Keratinocyte (primary cell): ENCODE measurements around the gene ZNF841. TPM values are rescaled to one million over a fixed set of nuclear protein-coding genes. Genes with fewer than 3 reads are reported as not detected.

ENCODE experiments used
- DNase-seq: peaks from one replicate; pipeline ENCODE4 v3.0.0-alpha.2; 2011; ENCODE audit warnings: low read depth, missing footprints, low spot score
- FAIRE-seq: peaks from 2 replicates; lab custom pipeline; 2011; peaks lifted over from hg19 to GRCh38; lab: Jason Lieb, UNC
- H2AFZ ChIP-seq: 2 replicates; pipeline ENCODE4 v1.6.0; 2012; ENCODE audit warnings: low read length, control low read depth, inconsistent platforms; ENCODE audit not compliant: control insufficient read depth
- H3K27ac ChIP-seq: 2 replicates; pipeline ENCODE4 v1.5.1; 2011; ENCODE audit warnings: low read length; ENCODE audit not compliant: control insufficient read depth, insufficient read depth
- H3K27me3 ChIP-seq: 3 replicates; pipeline ENCODE4 v1.6.0; 2011; ENCODE audit warnings: low read length; ENCODE audit not compliant: control insufficient read depth, insufficient read depth; ENCODE audit errors: extremely low read depth
- H3K36me3 ChIP-seq, 2 experiments: 2 replicates in 1 of 2; 3 replicates in 1 of 2; pipeline ENCODE4 v1.5.1; 2011; ENCODE audit warnings: low read length in 2 of 2, mild to moderate bottlenecking in 1 of 2; ENCODE audit not compliant: control insufficient read depth in 2 of 2, insufficient read depth in 2 of 2; ENCODE audit errors: extremely low read depth in 1 of 2
- H3K4me1 ChIP-seq: 3 replicates; pipeline ENCODE4 v1.5.1; 2011; ENCODE audit warnings: low read length; ENCODE audit not compliant: control insufficient read depth, insufficient read depth; ENCODE audit errors: extremely low read depth
- H3K4me2 ChIP-seq: 3 replicates; pipeline ENCODE4 v1.6.0; 2011; ENCODE audit warnings: low read depth, low read length; ENCODE audit not compliant: control insufficient read depth, insufficient read depth; ENCODE audit errors: extremely low read depth
- H3K4me3 ChIP-seq, 3 experiments: fragments of 200-600 bp in 1 of 3; sonication (generic) in 1 of 3; 2 replicates in 2 of 3; 3 replicates in 1 of 3; pipeline ENCODE4 v1.5.1; 2011 to 2016; ENCODE audit warnings: low read length in 3 of 3, mild to moderate bottlenecking in 3 of 3, control low read depth in 2 of 3, inconsistent platforms in 1 of 3, low read depth in 1 of 3, mixed read lengths in 1 of 3, mixed run types in 1 of 3, moderate library complexity in 1 of 3; ENCODE audit not compliant: control insufficient read depth in 2 of 3, insufficient read depth in 2 of 3; ENCODE audit errors: extremely low read depth in 1 of 3
- H3K79me2 ChIP-seq: 2 replicates; pipeline ENCODE4 v1.6.0; 2012; ENCODE audit warnings: low read length; ENCODE audit not compliant: control insufficient read depth, insufficient read depth
- H3K9ac ChIP-seq: 3 replicates; pipeline ENCODE4 v1.6.0; 2011; ENCODE audit warnings: low read length; ENCODE audit not compliant: control insufficient read depth, insufficient read depth; ENCODE audit errors: extremely low read depth
- H3K9me1 ChIP-seq: 3 replicates; pipeline ENCODE4 v1.6.0; 2011; ENCODE audit warnings: low read length; ENCODE audit not compliant: control insufficient read depth, insufficient read depth; ENCODE audit errors: extremely low read depth
- H3K9me3 ChIP-seq: 2 replicates; pipeline ENCODE4 v1.5.1; 2012; ENCODE audit warnings: low read depth, low read length; ENCODE audit not compliant: control insufficient read depth
- H4K20me1 ChIP-seq: 3 replicates; pipeline ENCODE4 v1.6.0; 2011; ENCODE audit warnings: low read length; ENCODE audit not compliant: control insufficient read depth, insufficient read depth; ENCODE audit errors: extremely low read depth
- CTCF ChIP-seq, 3 experiments: IDR thresholded peaks in 1 of 3; conservative IDR thresholded peaks in 1 of 3; optimal IDR thresholded peaks in 1 of 3; 2 replicates in 2 of 3; 3 replicates in 1 of 3; pipeline versions ENCODE3 to v1.5.1; 2011; ENCODE audit warnings: low read length in 3 of 3, mild to moderate bottlenecking in 3 of 3, moderate library complexity in 2 of 3, control low read depth in 1 of 3, inconsistent platforms in 1 of 3; ENCODE audit not compliant: insufficient read depth in 2 of 3; ENCODE audit errors: extremely low read depth in 1 of 3
- EZH2 ChIP-seq: IDR thresholded peaks from one replicate; pipeline ENCODE4 v1.6.1; 2012; ENCODE audit warnings: inconsistent platforms, mild to moderate bottlenecking, low read length, moderate library complexity
- dilution Hi-C: fragments of 300-500 bp; cut with MboI; formaldehyde crosslinking; loops from one replicate; pipeline ENCODE4 v1.7.0; 2020; ENCODE audit warnings: low sequenced_read_pairs; ENCODE audit not compliant: extremely low pct_ligation_motif_present
- polyA plus RNA-seq, 5 experiments: library from polyadenylated mRNA; depleted of rRNA in 3 of 5; stranded (reverse) in 3 of 5; stranded (forward) in 1 of 5; unstranded in 1 of 5; fragments of >200 nt; gene quantifications; 1 replicate in 1 of 5; 2 replicates in 3 of 5; 3 replicates in 1 of 5; pipeline versions ENCODE4 v1.2.1 to v1.2.3, GENCODE V29; 2011 to 2012; ENCODE audit warnings: missing spikeins in 2 of 5, low read depth in 1 of 5, low replicate concordance in 1 of 5

ZNF841 gene
- polyA plus RNA-seq, 1 donor (not counting 4 experiments of a cell fraction or from before 2014, with no cell fraction given) = 14.6 TPM

GRCh38 chr19:52094526-52095130, 937 bp downstream of the ZNF841 start:
- Histone ChIP-seq H3K36me3 (peaks cover 2 to 4% of the 10 kb centered on the region in 2 experiments), H3K9me1 (no peaks in the 10 kb centered on the region), H3K4me3 (peak overlapping the region; percentile 95 to 99 (median 98)), H2AFZ (peak overlapping the region; percentile 2), H3K27ac (peak overlapping the region; percentile 98), H3K9ac (peak overlapping the region; percentile 99), H3K9me3 (peaks cover 15% of the 10 kb centered on the region), H3K27me3 (no peaks in the 10 kb centered on the region), H3K4me2 (peak overlapping the region; percentile 75), H4K20me1 (no peaks in the 10 kb centered on the region), H3K79me2 (peaks cover 53% of the 10 kb centered on the region), H3K4me1 (peaks cover 2% of the 10 kb centered on the region)
- no peak for FAIRE-seq
- TF ChIP-seq CTCF (optimal IDR thresholded peaks at IDR 0.05 in 1 of 3, IDR thresholded peaks at IDR 0.05 in 1 of 3, conservative IDR thresholded peaks at IDR 0.05 in 1 of 3; ENCODE audit: extremely low read depth in 1 of 3, insufficient read depth in 2 of 3, low read length in 3 of 3) = no peak
- TF ChIP-seq EZH2 = no peak
- dilution Hi-C loops = no loop called here
- DNase-seq = no peak

GRCh38 chr19:52086481-52086880, 9.1 kb downstream of the ZNF841 start:
- H3K79me2 ChIP-seq = peaks cover 38% of the 10 kb centered on the region
- peaks cover 32 to 33% of the 10 kb centered on the region in 2 experiments for H3K36me3 ChIP-seq
- H3K4me2 ChIP-seq = no peak overlapping the region
- no peaks in the 10 kb centered on the region for H3K9me1 ChIP-seq
- H2AFZ ChIP-seq = no peak overlapping the region
- no peak overlapping the region for H3K9ac ChIP-seq
- H4K20me1 ChIP-seq = no peaks in the 10 kb centered on the region
- no peak overlapping the region for H3K27ac ChIP-seq
- no peaks in the 10 kb centered on the region for H3K4me1 ChIP-seq
- no peak for DNase-seq
- dilution Hi-C loops = no loop called here
- H3K9me3 ChIP-seq = peaks cover 11% of the 10 kb centered on the region
- no peak for TF ChIP-seq EZH2
- TF ChIP-seq CTCF (optimal IDR thresholded peaks at IDR 0.05 in 1 of 3, IDR thresholded peaks at IDR 0.05 in 1 of 3, conservative IDR thresholded peaks at IDR 0.05 in 1 of 3; ENCODE audit: extremely low read depth in 1 of 3, insufficient read depth in 2 of 3, low read length in 3 of 3) = no peak
- no peak for FAIRE-seq
- H3K27me3 ChIP-seq = no peaks in the 10 kb centered on the region
- H3K4me3 ChIP-seq = no peak overlapping the region
